Trophoblast cell (in vitro differentiated cells and primary cell): ENCODE measurements around the gene FOLR3.

Experiments used
- DNase-seq, 2 donors: peaks; one replicate each; pipeline ENCODE4 v3.0.0-alpha.2; 2016
- H2AFZ ChIP-seq: 2 replicates; pipeline ENCODE4 v1.6.1; 2013; ENCODE audit warnings: low read length, moderate library complexity, mild to moderate bottlenecking; ENCODE audit not compliant: insufficient read depth, poor library complexity
- H2AK5ac ChIP-seq: 2 replicates; pipeline ENCODE4 v1.6.1; 2013; ENCODE audit warnings: mild to moderate bottlenecking, low read length
- H2BK120ac ChIP-seq: 2 replicates; pipeline ENCODE4 v1.6.1; 2013; ENCODE audit warnings: low read length, mild to moderate bottlenecking, moderate library complexity; ENCODE audit not compliant: insufficient read depth, poor library complexity
- H2BK12ac ChIP-seq: 2 replicates; pipeline ENCODE4 v1.6.1; 2013; ENCODE audit warnings: mild to moderate bottlenecking, low read length, moderate library complexity
- H2BK5ac ChIP-seq: 2 replicates; pipeline ENCODE4 v1.6.1; 2013; ENCODE audit warnings: low read length, low read depth, moderate library complexity, mild to moderate bottlenecking; ENCODE audit not compliant: poor library complexity
- H3K14ac ChIP-seq: 2 replicates; pipeline ENCODE4 v1.6.1; 2013; ENCODE audit warnings: mild to moderate bottlenecking, low read length
- H3K18ac ChIP-seq: 2 replicates; pipeline ENCODE4 v1.6.1; 2013; ENCODE audit warnings: mild to moderate bottlenecking, low read length
- H3K23ac ChIP-seq: 2 replicates; pipeline ENCODE4 v1.6.1; 2013; ENCODE audit warnings: low read length
- H3K27ac ChIP-seq: 2 replicates; pipeline ENCODE4 v1.5.1; 2013; ENCODE audit warnings: low read depth, mild to moderate bottlenecking, inconsistent platforms, low read length, moderate library complexity
- H3K27me3 ChIP-seq: 2 replicates; pipeline ENCODE4 v1.6.1; 2013; ENCODE audit warnings: inconsistent platforms, mild to moderate bottlenecking, low read length, moderate library complexity; ENCODE audit not compliant: insufficient read depth
- H3K36me3 ChIP-seq, 2 experiments: 1 replicate in 1 of 2; 2 replicates in 1 of 2; pipeline ENCODE4 v1.6.1; 2013; ENCODE audit warnings: low read length in 2 of 2, mild to moderate bottlenecking in 2 of 2, moderate library complexity in 1 of 2; ENCODE audit not compliant: insufficient read depth in 2 of 2, control insufficient read depth in 1 of 2
- H3K4ac ChIP-seq: 2 replicates; pipeline ENCODE4 v1.6.1; 2013; ENCODE audit warnings: low read depth, mild to moderate bottlenecking, low read length, moderate library complexity
- H3K4me1 ChIP-seq, 2 experiments: 1 replicate in 1 of 2; 2 replicates in 1 of 2; pipeline ENCODE4 v1.6.1; 2013; ENCODE audit warnings: low read length in 2 of 2, mild to moderate bottlenecking in 2 of 2, moderate library complexity in 1 of 2; ENCODE audit not compliant: insufficient read depth in 2 of 2, control insufficient read depth in 1 of 2
- H3K4me2 ChIP-seq: 2 replicates; pipeline ENCODE4 v1.6.1; 2013; ENCODE audit warnings: inconsistent platforms, mild to moderate bottlenecking, low read length, moderate library complexity
- H3K4me3 ChIP-seq: 2 replicates; pipeline ENCODE4 v1.5.1; 2013; ENCODE audit warnings: mild to moderate bottlenecking, low read depth, low read length, inconsistent platforms
- H3K79me1 ChIP-seq: one replicate; pipeline ENCODE4 v1.6.1; 2013; ENCODE audit warnings: low read length
- H3K79me2 ChIP-seq: 2 replicates; pipeline ENCODE4 v1.6.1; 2013; ENCODE audit warnings: low read length, mild to moderate bottlenecking; ENCODE audit not compliant: control insufficient read depth, insufficient read depth, poor library complexity
- H3K9ac ChIP-seq: 2 replicates; pipeline ENCODE4 v1.6.1; 2013; ENCODE audit warnings: mild to moderate bottlenecking, low read length
- H3K9me3 ChIP-seq: 2 replicates; pipeline ENCODE4 v1.6.1; 2013; ENCODE audit warnings: low read depth, mild to moderate bottlenecking, control low read depth, inconsistent platforms, low read length; ENCODE audit not compliant: insufficient read depth
- H4K12ac ChIP-seq: 2 replicates; pipeline ENCODE4 v1.6.1; 2013; ENCODE audit warnings: low read depth, mild to moderate bottlenecking, low read length, moderate library complexity
- H4K8ac ChIP-seq: 2 replicates; pipeline ENCODE4 v1.6.1; 2013; ENCODE audit warnings: low read depth, mild to moderate bottlenecking, low read length, moderate library complexity
- H4K91ac ChIP-seq: one replicate; pipeline ENCODE4 v1.6.1; 2013; ENCODE audit warnings: low read depth, mild to moderate bottlenecking, low read length, moderate library complexity
- WGBS: extraction: QIAGEN DNeasy Blood & Tissue Kit; methylation state at CpG from one replicate; pipeline ENCODE4 v1.1.7; 2013; ENCODE audit warnings: missing lambda C conversion rate; ENCODE audit not compliant: insufficient read length, insufficient coverage; ENCODE audit errors: extremely low coverage; 5-methylcytosine and 5-hydroxymethylcytosine counted together

Gene FOLR3

GRCh38 chr11:72132646-72133045 is 2.9 kb upstream of the FOLR3 start:
- Histone ChIP-seq H2BK12ac (no peak overlapping the region), H3K27me3 (no peaks in the 10 kb centered on the region), H2AK5ac (no peak overlapping the region), H4K91ac (no peak overlapping the region), H3K4me1 (no peaks in the 10 kb centered on the region), H3K79me2 (no peaks in the 10 kb centered on the region), H3K18ac (no peak overlapping the region), H2BK5ac (no peak overlapping the region), H3K4me3 (no peak overlapping the region), H3K9me3 (peaks cover 8% of the 10 kb centered on the region), H3K23ac (no peak overlapping the region), H3K36me3 (no peaks in the 10 kb centered on the region), H3K4me2 (no peak overlapping the region), H2AFZ (no peak overlapping the region), H3K14ac (no peak overlapping the region), H3K79me1 (no peaks in the 10 kb centered on the region), H3K4ac (no peak overlapping the region), H4K8ac (no peak overlapping the region), H2BK120ac (no peak overlapping the region), H4K12ac (no peak overlapping the region), H3K27ac (no peak overlapping the region), H3K9ac (no peak overlapping the region)
- WGBS: no CpG with 5 or more reads among the region's 2 CpGs
- DNase-seq: no peak

- Histone ChIP-seq H2BK120ac (no peak overlapping the region), H2BK5ac (no peak overlapping the region), H3K4ac (no peak overlapping the region), H3K79me2 (no peaks in the 10 kb centered on the region), H3K27me3 (no peaks in the 10 kb centered on the region), H4K12ac (no peak overlapping the region), H2AFZ (no peak overlapping the region), H4K8ac (no peak overlapping the region), H3K36me3 (no peaks in the 10 kb centered on the region), H2BK12ac (no peak overlapping the region), H3K27ac (no peak overlapping the region), H3K4me2 (no peak overlapping the region), H3K4me3 (no peak overlapping the region), H3K79me1 (no peaks in the 10 kb centered on the region), H3K14ac (no peak overlapping the region), H4K91ac (no peak overlapping the region), H3K23ac (no peak overlapping the region), H2AK5ac (no peak overlapping the region), H3K9me3 (peaks cover 4% of the 10 kb centered on the region), H3K4me1 (no peaks in the 10 kb centered on the region), H3K9ac (no peak overlapping the region), H3K18ac (no peak overlapping the region)
- no CpG with 5 or more reads among the region's 14 CpGs for WGBS
- DNase-seq: no peak
Measured at GRCh38 chr11:72135891-72136683, 562 bp downstream of the FOLR3 start.

- no peak overlapping the region for H3K27ac ChIP-seq
- H3K4me1 ChIP-seq: no peaks in the 10 kb centered on the region
- H4K8ac ChIP-seq: no peak overlapping the region
- H3K14ac ChIP-seq: no peak overlapping the region
- no peak overlapping the region for H2BK12ac ChIP-seq
- no peak overlapping the region for H2AFZ ChIP-seq
- peaks cover 4% of the 10 kb centered on the region for H3K9me3 ChIP-seq
- no peak overlapping the region for H3K4me2 ChIP-seq
- H3K4me3 ChIP-seq: no peak overlapping the region
- H4K91ac ChIP-seq: no peak overlapping the region
- H3K36me3 ChIP-seq: no peaks in the 10 kb centered on the region
- H3K79me2 ChIP-seq: no peaks in the 10 kb centered on the region
- H3K18ac ChIP-seq: no peak overlapping the region
- H3K79me1 ChIP-seq: no peaks in the 10 kb centered on the region
- H3K9ac ChIP-seq: no peak overlapping the region
- no peak overlapping the region for H4K12ac ChIP-seq
- no peak overlapping the region for H2BK5ac ChIP-seq
- H3K27me3 ChIP-seq: no peaks in the 10 kb centered on the region
- H3K4ac ChIP-seq: no peak overlapping the region
- no peak overlapping the region for H3K23ac ChIP-seq
- no peak overlapping the region for H2BK120ac ChIP-seq
- no peak overlapping the region for H2AK5ac ChIP-seq
- DNase-seq: no peak
- no CpG with 5 or more reads among the region's 4 CpGs for WGBS
Measured at GRCh38 chr11:72136684-72137262, 1.2 kb downstream of the FOLR3 start.

- Histone ChIP-seq H3K36me3 (no peaks in the 10 kb centered on the region), H3K9me3 (peaks cover 2% of the 10 kb centered on the region), H3K23ac (no peak overlapping the region), H3K4me2 (no peak overlapping the region), H4K91ac (no peak overlapping the region), H2BK120ac (no peak overlapping the region), H3K14ac (no peak overlapping the region), H2BK12ac (no peak overlapping the region), H3K79me1 (no peaks in the 10 kb centered on the region), H3K79me2 (no peaks in the 10 kb centered on the region), H3K4me3 (no peak overlapping the region), H2AK5ac (no peak overlapping the region), H3K27me3 (no peaks in the 10 kb centered on the region), H3K18ac (no peak overlapping the region), H3K4me1 (no peaks in the 10 kb centered on the region), H3K9ac (no peak overlapping the region), H4K12ac (no peak overlapping the region), H4K8ac (no peak overlapping the region), H2BK5ac (no peak overlapping the region), H3K4ac (no peak overlapping the region), H2AFZ (no peak overlapping the region), H3K27ac (no peak overlapping the region)
- no CpG with 5 or more reads among the region's 12 CpGs for WGBS
- DNase-seq: no peak
Measured at GRCh38 chr11:72138821-72139390, 3.4 kb downstream of the FOLR3 start.
